GM12878 (cell line): ENCODE results near the gene PLTP. TPM values are rescaled to one million over a fixed set of nuclear protein-coding genes. Genes with fewer than 3 reads are reported as not detected.

Source experiments
- ATAC-seq: fragments of 200-7000 bp; cut with Tn5 transposase; 3 replicates; pipeline ENCODE4 v1.9.1; 2020; ENCODE audit warnings: mild to moderate bottlenecking, moderate library complexity
- BruUV-seq: library from RNA; stranded (reverse); fragments of 400-500 nt; replicated peaks from 2 replicates; lab custom pipeline; 2021; lab: Mats Ljungman, UMichigan
- CTCF ChIA-PET: fragments of 300-600 bp; sonication (Branson Sonifier 250); formaldehyde crosslinking; extraction: SDS; loops from one replicate; lab custom pipeline; 2021; ENCODE audit warnings: inconsistent platforms; lab: Yijun Ruan, JAX
- POLR2A ChIA-PET: fragments of 350-600 bp; formaldehyde crosslinking; extraction: SDS; loops from one replicate; lab custom pipeline; 2021; ENCODE audit warnings: inconsistent platforms; lab: Charles Lee
- RAD21 ChIA-PET: fragments of 300-600 bp; sonication (Branson Sonifier 250); formaldehyde crosslinking; loops from one replicate; lab custom pipeline; 2023; ENCODE audit warnings: antibody characterized with exemption; ENCODE audit not compliant: unreplicated experiment; lab: Charles Lee
- SMC1A ChIA-PET: fragments of 300-600 bp; sonication (Branson Sonifier 250); formaldehyde crosslinking; loops from one replicate; lab custom pipeline; 2023; ENCODE audit not compliant: unreplicated experiment, uncharacterized antibody; lab: Charles Lee
- DNase-seq: peaks from one replicate; pipeline ENCODE4 v3.0.0-alpha.2; 2011; ENCODE audit warnings: low read depth, low spot score
- FAIRE-seq: peaks from 3 replicates; lab custom pipeline; 2011; peaks lifted over from hg19 to GRCh38; lab: Jason Lieb, UNC
- H2AFZ ChIP-seq: 2 replicates; pipeline ENCODE4 v1.6.0; 2011; ENCODE audit warnings: low read depth, low read length, control low read depth; ENCODE audit not compliant: control insufficient read depth
- H3K27ac ChIP-seq: 2 replicates; pipeline ENCODE4 v1.5.1; 2011; ENCODE audit warnings: control low read depth; ENCODE audit not compliant: control insufficient read depth, insufficient read depth
- H3K27me3 ChIP-seq, 2 experiments: replicated peaks in 1 of 2; 2 replicates each; pipeline versions ENCODE4 v1.6.0 to v1.6.1; 2011; ENCODE audit warnings: low read length in 1 of 2; ENCODE audit not compliant: control insufficient read depth in 2 of 2, insufficient read depth in 2 of 2
- H3K36me3 ChIP-seq, 2 experiments: 2 replicates each; pipeline ENCODE4 v1.5.1; 2011; ENCODE audit warnings: low read length in 1 of 2; ENCODE audit not compliant: control insufficient read depth in 2 of 2, insufficient read depth in 2 of 2
- H3K4me1 ChIP-seq: 2 replicates; pipeline ENCODE4 v1.6.1; 2011; ENCODE audit warnings: mild to moderate bottlenecking, low read length, moderate library complexity, mixed read lengths; ENCODE audit not compliant: control insufficient read depth, insufficient read depth
- H3K4me2 ChIP-seq: 2 replicates; pipeline ENCODE4 v1.6.0; 2011; ENCODE audit warnings: control low read depth; ENCODE audit not compliant: control insufficient read depth, insufficient read depth
- H3K4me3 ChIP-seq: fragments of 200-600 bp; sonication (generic); 2 replicates; pipeline ENCODE4 v1.5.1; 2016
- H3K79me2 ChIP-seq: 2 replicates; pipeline ENCODE4 v1.6.0; 2011; ENCODE audit warnings: low read length; ENCODE audit not compliant: control insufficient read depth, insufficient read depth
- H3K9ac ChIP-seq: 2 replicates; pipeline ENCODE4 v1.8.0; 2011; ENCODE audit warnings: low read length, control low read depth, mixed read lengths; ENCODE audit not compliant: control insufficient read depth, insufficient read depth
- H3K9me3 ChIP-seq: replicated peaks from 3 replicates; pipeline ENCODE4 v1.5.1; 2011; ENCODE audit warnings: mild to moderate bottlenecking, low read length; ENCODE audit not compliant: control insufficient read depth, insufficient read depth
- H4K20me1 ChIP-seq: 2 replicates; pipeline ENCODE4 v1.6.0; 2011; ENCODE audit not compliant: control insufficient read depth, insufficient read depth
- CHD4 ChIP-seq: fragments of 200-600 bp; sonication (generic); IDR thresholded peaks from 2 replicates; pipeline ENCODE4 v1.6.1; 2016; ENCODE audit warnings: mild to moderate bottlenecking
- IKZF2 ChIP-seq, 2 experiments: fragments of 450-650 bp; IDR thresholded peaks; 2 replicates each; pipeline ENCODE4 v1.6.1; 2017; ENCODE audit warnings: mild to moderate bottlenecking in 2 of 2, moderate library complexity in 2 of 2
- JUNB ChIP-seq: IDR thresholded peaks from 2 replicates; pipeline ENCODE4 v1.6.1; 2016; ENCODE audit warnings: antibody characterized with exemption, mild to moderate bottlenecking
- KDM1A ChIP-seq: fragments of 200-600 bp; sonication (generic); IDR thresholded peaks from 2 replicates; pipeline ENCODE4 v1.6.1; 2016; ENCODE audit warnings: borderline replicate concordance
- NFYB ChIP-seq: IDR thresholded peaks from 2 replicates; pipeline ENCODE4 v1.6.1; 2011; ENCODE audit warnings: low read depth, mild to moderate bottlenecking, low read length, improper control_type of control experiment, moderate library complexity; ENCODE audit not compliant: insufficient read depth
- POLR2A ChIP-seq: IDR thresholded peaks from 2 replicates; pipeline ENCODE4 v1.6.1; 2011; ENCODE audit warnings: low read depth, mild to moderate bottlenecking, low read length
- POU2F2 ChIP-seq: IDR thresholded peaks from 3 replicates; pipeline ENCODE4 v1.6.1; 2011; ENCODE audit warnings: low read depth, mild to moderate bottlenecking, low read length, borderline replicate concordance
- YY1 ChIP-seq: IDR thresholded peaks from 2 replicates; pipeline ENCODE4 v1.6.1; 2011; ENCODE audit warnings: low read depth, mild to moderate bottlenecking, low read length
- whole genome bisulfite sequencing: methylation state at CpG from one replicate; pipeline ENCODE4 v1.1.6; 2016; ENCODE audit warnings: low lambda C conversion rate; ENCODE audit not compliant: insufficient replicate concordance, insufficient coverage; ENCODE audit errors: missing lambda C conversion rate; 5-methylcytosine and 5-hydroxymethylcytosine counted together
- in situ Hi-C: fragments of 300-500 bp; cut with MboI; formaldehyde crosslinking; loops from 9 replicates; pipeline ENCODE4 v1.14.3; 2018; ENCODE audit warnings: mixed read lengths
- intact Hi-C: fragments of 100-400 bp; cut with micrococcal nuclease; formaldehyde crosslinking; loops from one replicate; pipeline ENCODE4 v1.14.2; 2022; ENCODE audit not compliant: unreplicated experiment
- polyA plus RNA-seq, 11 experiments: library from polyadenylated mRNA; depleted of rRNA in 4 of 11; unstranded in 6 of 11; stranded (reverse) in 5 of 11; fragments of >200 nt; fragmentation: Nextera tagmentation in 4 of 11; fragmentation: Illumina TruSeq in 1 of 11; extraction: Ambion mirVana in 4 of 11; extraction: Trizol in 1 of 11; gene quantifications; 1 replicate in 1 of 11; 2 replicates in 10 of 11; pipeline versions ENCODE4 v1.2.1 to v1.2.3, GENCODE V29; 2011 to 2016; ENCODE audit warnings: inconsistent platforms in 2 of 11, missing spikeins in 2 of 11, low read depth in 1 of 11
- total RNA-seq, 4 experiments: library from RNA; depleted of rRNA in 3 of 4; stranded (reverse); fragments of >200 nt in 3 of 4; fragmentation: Illumina TruSeq in 1 of 4; extraction: Trizol in 1 of 4; gene quantifications; 2 replicates each; pipeline versions ENCODE4 v1.2.1 to v1.2.3, GENCODE V29; 2013 to 2021
- TF ChIP-seq, protein P1 (sequence below): IDR thresholded peaks from 2 replicates; pipeline ENCODE4 v1.6.1; 2012; ENCODE audit warnings: low read depth, low read length, improper control_type of control experiment

The PLTP gene
- total and polyA plus RNA-seq, 10 of the 15 experiments (the other 5 are each of a cell fraction or from before 2014, with no cell fraction given): 1.6 to 17.0 (median 7.6) TPM

GRCh38 chr20:45913116-45913515, 1.2 kb upstream of the PLTP start:
- 20% methylated on average over 5 of the region's 5 CpGs for WGBS
- ATAC-seq: no peak
- H3K36me3 ChIP-seq: no peaks in the 10 kb centered on the region
- H3K4me1 ChIP-seq: peaks cover 15% of the 10 kb centered on the region
- ChIA-PET RAD21 (no interaction called here), POLR2A (no interaction called here)
- H3K4me3 ChIP-seq: no peak overlapping the region
- in situ Hi-C loops (no loop called here), intact Hi-C loops (no loop called here)
- peak; percentile 61 for FAIRE-seq
- no peaks in the 10 kb centered on the region for H3K79me2 ChIP-seq
- H2AFZ ChIP-seq: peak overlapping the region; percentile 41; the same call in 1 of the 2 replicates
- H3K9ac ChIP-seq: no peak overlapping the region
- H3K27ac ChIP-seq: no peak overlapping the region
- no peaks in the 10 kb centered on the region for H3K27me3 ChIP-seq
- H4K20me1 ChIP-seq: no peaks in the 10 kb centered on the region
- no TSS peak for BruUV-seq
- TF ChIP-seq POLR2A: no peak
- TF ChIP-seq CHD4: no peak
- TF ChIP-seq NFYB: no peak
- TF ChIP-seq IKZF2 (IDR thresholded peaks at IDR 0.05): 0 out of 4 replicates have a peak, but pooled peaks of 1 of the 2 experiments have one; percentile 24
- no peak for TF ChIP-seq POU2F2
- TF ChIP-seq, protein P1, sequence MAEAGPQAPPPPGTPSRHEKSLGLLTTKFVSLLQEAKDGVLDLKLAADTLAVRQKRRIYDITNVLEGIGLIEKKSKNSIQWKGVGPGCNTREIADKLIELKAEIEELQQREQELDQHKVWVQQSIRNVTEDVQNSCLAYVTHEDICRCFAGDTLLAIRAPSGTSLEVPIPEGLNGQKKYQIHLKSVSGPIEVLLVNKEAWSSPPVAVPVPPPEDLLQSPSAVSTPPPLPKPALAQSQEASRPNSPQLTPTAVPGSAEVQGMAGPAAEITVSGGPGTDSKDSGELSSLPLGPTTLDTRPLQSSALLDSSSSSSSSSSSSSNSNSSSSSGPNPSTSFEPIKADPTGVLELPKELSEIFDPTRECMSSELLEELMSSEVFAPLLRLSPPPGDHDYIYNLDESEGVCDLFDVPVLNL: no peak
- TF ChIP-seq YY1: no peak
- TF ChIP-seq JUNB: peak; percentile 31; the same call in 1 of the 2 replicates
- TF ChIP-seq KDM1A: no peak
- TF ChIP-seq, all 136 proteins: peak for 2
- Histone ChIP-seq H3K4me2 (no peak overlapping the region; the same call in 1 of the 2 replicates), H3K9me3 (no peaks in the 10 kb centered on the region)
- no peak for DNase-seq
- ChIA-PET CTCF (no interaction called here), SMC1A (no interaction called here)
